AG04449 (cell line): ENCODE data around the gene TKTL1.
"Not testable (repeated sequence)": the region's sequence is repeated elsewhere in the genome, so short reads cannot be mapped to it uniquely, and the experiment has no call there.

Experiments used
- CTCF ChIA-PET: fragments of 350-600 bp; formaldehyde crosslinking; extraction: SDS; loops from one replicate; lab custom pipeline; 2021; ENCODE audit warnings: antibody characterized with exemption; lab: Yijun Ruan, JAX
- POLR2A ChIA-PET: fragments of 400-600, 350-600 bp; formaldehyde crosslinking; extraction: SDS; loops from one replicate; lab custom pipeline; 2020; ENCODE audit warnings: antibody characterized with exemption, inconsistent platforms; lab: Yijun Ruan, JAX
- DNase-seq: peaks from one replicate; pipeline ENCODE4 v3.0.0-alpha.2; 2010; ENCODE audit warnings: low read depth, low spot score
- H3K4me3 ChIP-seq: 2 replicates; pipeline ENCODE4 v1.5.1; 2011; ENCODE audit warnings: low read depth, mild to moderate bottlenecking, control low read depth, low read length
- CTCF ChIP-seq: IDR thresholded peaks from one replicate; pipeline ENCODE4 v1.5.1; 2011; ENCODE audit warnings: mild to moderate bottlenecking, moderate library complexity, low read length, control low read depth, inconsistent platforms; ENCODE audit not compliant: insufficient read depth; ENCODE audit errors: missing control alignments

The TKTL1 gene

GRCh38 chrX:154329294-154329693 is 33.7 kb downstream of the TKTL1 start:
- H3K4me3 ChIP-seq: no peak overlapping the region
- no peak for TF ChIP-seq CTCF
- CTCF ChIA-PET: interaction anchor here (1.1 to 1.5 kb wide), 2 partner anchors 11 to 12 kb away, joined by 3 read pairs; no protein-coding TSS in a partner anchor
- POLR2A ChIA-PET: no interaction called here
- no peak for DNase-seq

GRCh38 chrX:154332561-154332960 is 37.0 kb downstream of the TKTL1 start:
- ChIA-PET POLR2A (no interaction called here), CTCF (interaction anchor here (2.3 kb wide), 1 partner anchor 41 kb away, joined by 7 read pairs; the partner anchor contains the start of gene FLNA)
- TF ChIP-seq CTCF: no peak
- H3K4me3 ChIP-seq: no peak overlapping the region
- no peak for DNase-seq

DNA sequence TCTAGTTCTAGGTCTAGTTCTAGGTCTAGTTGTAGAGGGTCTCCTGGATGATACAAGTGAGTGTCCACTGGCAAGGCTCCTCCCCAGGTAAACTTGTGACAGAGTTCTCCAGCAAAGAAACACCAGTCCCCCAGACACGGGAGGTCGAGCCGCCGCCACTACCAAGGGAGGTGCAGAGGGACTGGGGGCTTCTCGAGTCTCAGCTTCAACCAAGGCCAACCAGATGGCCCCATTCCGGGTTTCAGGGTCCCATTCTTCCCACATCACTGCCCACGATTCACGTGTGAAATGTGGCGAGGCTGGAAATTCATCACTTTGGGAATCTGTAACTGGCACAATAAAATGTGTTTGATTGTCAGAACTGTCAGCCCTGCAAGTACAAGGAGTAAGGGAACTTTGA is 37.5 kb downstream of the TKTL1 start:
- no peak for DNase-seq
- no peak for TF ChIP-seq CTCF
- POLR2A ChIA-PET: no interaction called here
- no peak overlapping the region for H3K4me3 ChIP-seq
- CTCF ChIA-PET: interaction anchor here (2.3 kb wide), 1 partner anchor 41 kb away, joined by 7 read pairs; the partner anchor contains the start of gene FLNA

DNA sequence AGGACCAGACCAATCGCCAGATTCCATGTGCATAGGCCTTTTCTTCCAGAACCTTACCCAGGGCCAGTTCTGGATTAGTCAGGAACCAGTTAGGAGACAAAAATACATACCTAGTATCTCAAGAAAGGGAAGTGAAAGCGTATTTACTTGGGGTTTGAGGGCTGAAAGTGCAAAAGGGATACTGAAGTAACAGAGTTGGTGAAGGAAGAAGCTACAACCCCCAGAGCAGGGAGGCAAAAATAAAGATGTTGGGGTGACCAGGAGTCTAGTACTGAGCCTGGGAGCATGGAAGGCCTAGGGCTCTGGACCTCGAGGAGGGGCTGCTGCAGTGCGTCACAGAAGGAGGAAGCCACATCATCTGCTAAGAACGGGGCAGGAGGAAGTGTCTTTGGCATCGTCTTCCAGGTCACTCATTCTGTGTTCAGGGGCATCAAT is 38.3 kb downstream of the TKTL1 start:
- ChIA-PET CTCF (interaction anchor here (2.3 kb wide), 1 partner anchor 40 kb away, joined by 7 read pairs; the partner anchor contains the start of gene FLNA), POLR2A (no interaction called here)
- DNase-seq: no peak
- no peak for TF ChIP-seq CTCF
- H3K4me3 ChIP-seq: no peak overlapping the region

DNA sequence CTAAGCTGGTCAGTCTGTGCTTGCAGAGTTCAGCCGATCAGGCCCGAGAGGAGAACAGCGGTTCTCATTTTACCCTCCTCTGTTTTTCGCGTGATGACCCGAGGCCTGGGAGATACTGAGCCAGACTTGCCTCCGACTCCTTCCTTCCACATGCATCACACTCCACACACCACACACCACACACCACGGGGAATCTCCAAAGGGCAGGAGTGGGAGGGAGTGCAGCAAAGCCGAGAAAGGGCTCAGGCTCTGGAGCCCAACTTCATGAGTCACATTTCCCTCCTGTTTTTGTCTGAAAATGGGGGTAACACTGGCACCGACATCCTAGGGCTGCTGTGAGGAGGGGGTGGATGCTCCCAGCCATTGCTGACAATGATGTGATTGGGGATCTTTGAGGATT is 38.9 kb downstream of the TKTL1 start:
- CTCF ChIA-PET: interaction anchor here (2.3 kb wide), 1 partner anchor 39 kb away, joined by 7 read pairs; the partner anchor contains the start of gene FLNA
- POLR2A ChIA-PET: no interaction called here

GRCh38 chrX:154341399-154342298 is 46.1 kb downstream of the TKTL1 start:
- H3K4me3 ChIP-seq, POLR2A ChIA-PET, CTCF ChIA-PET, DNase-seq: not testable (repeated sequence)

More for the DNA sequence above, 38.9 kb downstream of the TKTL1 start:
- TF ChIP-seq CTCF: no peak
- H3K4me3 ChIP-seq: no peak overlapping the region
- no peak for DNase-seq

GRCh38 chrX:154343063-154343462 is 47.5 kb downstream of the TKTL1 start:
- CTCF ChIA-PET, H3K4me3 ChIP-seq, DNase-seq, POLR2A ChIA-PET: not testable (repeated sequence)

- CTCF ChIA-PET, DNase-seq, POLR2A ChIA-PET, H3K4me3 ChIP-seq: not testable (repeated sequence)
Measured at GRCh38 chrX:154343620-154344019, 48.0 kb downstream of the TKTL1 start.
